Dendritic cell treated with granulocyte-macrophage colony-stimulating factor and Interleukin-4, amounts not matched to agents 40 ng/mL and 50 ng/mL, for 4 days (primary cell): ENCODE results near the gene NAALADL1.

Experiments
- H3K27ac Mint-ChIP-seq: one replicate; pipeline ENCODE4 v1.8.0; 2022; ENCODE audit warnings: mild to moderate bottlenecking, mixed read lengths
- H3K27me3 Mint-ChIP-seq: one replicate; pipeline ENCODE4 v1.8.0; 2022; ENCODE audit warnings: mild to moderate bottlenecking, mixed read lengths
- H3K36me3 Mint-ChIP-seq: one replicate; pipeline ENCODE4 v1.8.0; 2022; ENCODE audit warnings: low read depth, mixed read lengths
- H3K4me1 Mint-ChIP-seq: one replicate; pipeline ENCODE4 v1.8.0; 2022; ENCODE audit warnings: low read depth, mixed read lengths
- H3K4me3 Mint-ChIP-seq: one replicate; pipeline ENCODE4 v1.8.0; 2022; ENCODE audit warnings: mild to moderate bottlenecking, moderate library complexity, mixed read lengths
- H3K9me3 Mint-ChIP-seq: one replicate; pipeline ENCODE4 v1.8.0; 2022; ENCODE audit warnings: mixed read lengths
- intact Hi-C: fragments of 100-400 bp; cut with micrococcal nuclease; formaldehyde crosslinking; loops from one replicate; pipeline ENCODE4 v1.15.0; 2022

NAALADL1 gene

GRCh38 chr11:65051398-65051858 is 6.9 kb downstream of the NAALADL1 start:
- intact Hi-C loops: no loop called here
- Mint-ChIP-seq H3K4me1 (peaks cover 36% of the 10 kb centered on the region), H3K9me3 (no peaks in the 10 kb centered on the region), H3K4me3 (no peak overlapping the region), H3K27ac (no peak overlapping the region), H3K36me3 (no peaks in the 10 kb centered on the region), H3K27me3 (peaks cover 35% of the 10 kb centered on the region)

DNA sequence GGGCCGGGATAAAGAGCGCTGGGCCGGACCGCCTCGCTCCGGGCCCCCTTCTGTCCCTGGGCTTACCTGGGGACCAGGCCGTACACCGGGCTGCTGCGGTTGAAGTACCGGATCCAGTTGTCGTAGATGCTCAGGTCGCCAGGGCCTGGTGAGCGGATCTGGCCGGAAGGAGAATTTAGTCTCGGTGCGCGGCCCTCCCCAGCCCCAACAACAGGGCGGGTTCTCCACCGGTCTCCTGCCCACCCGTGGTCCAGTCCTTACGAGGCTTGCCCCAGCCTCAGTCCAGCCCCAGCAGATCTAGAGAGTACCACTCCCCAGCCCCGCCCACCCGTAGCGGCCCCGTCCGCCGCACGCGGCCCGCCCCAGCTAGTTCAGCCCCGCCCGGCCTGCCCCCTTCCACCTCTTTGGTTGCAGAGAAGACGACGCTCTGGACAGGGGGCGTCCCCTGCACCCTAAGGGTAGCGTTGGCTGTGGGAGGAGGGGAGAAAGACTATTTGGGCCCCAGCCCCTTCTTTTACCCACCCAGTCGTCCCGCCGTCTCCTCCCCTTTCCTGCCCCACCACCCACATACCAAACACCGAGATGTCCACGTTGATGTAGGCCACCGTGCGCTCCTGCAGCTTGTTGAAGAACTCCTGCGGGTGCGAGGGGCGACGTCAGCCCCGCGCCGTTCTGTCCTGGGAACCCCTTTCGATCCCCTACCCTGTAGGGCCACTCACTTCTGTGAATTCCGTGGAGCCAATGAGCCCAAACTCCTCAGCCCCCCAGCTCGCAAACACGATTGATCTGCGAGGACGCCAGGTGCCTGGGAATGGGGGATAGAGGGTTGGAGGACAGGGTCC is 10.6 kb downstream of the NAALADL1 start:
- Mint-ChIP-seq H3K27me3 (peaks cover 20% of the 10 kb centered on the region), H3K4me1 (peaks cover 55% of the 10 kb centered on the region), H3K9me3 (no peaks in the 10 kb centered on the region), H3K36me3 (peaks cover 23% of the 10 kb centered on the region), H3K4me3 (peak overlapping the region; percentile 68), H3K27ac (peak overlapping the region; percentile 76)
- intact Hi-C loops: no loop called here

DNA sequence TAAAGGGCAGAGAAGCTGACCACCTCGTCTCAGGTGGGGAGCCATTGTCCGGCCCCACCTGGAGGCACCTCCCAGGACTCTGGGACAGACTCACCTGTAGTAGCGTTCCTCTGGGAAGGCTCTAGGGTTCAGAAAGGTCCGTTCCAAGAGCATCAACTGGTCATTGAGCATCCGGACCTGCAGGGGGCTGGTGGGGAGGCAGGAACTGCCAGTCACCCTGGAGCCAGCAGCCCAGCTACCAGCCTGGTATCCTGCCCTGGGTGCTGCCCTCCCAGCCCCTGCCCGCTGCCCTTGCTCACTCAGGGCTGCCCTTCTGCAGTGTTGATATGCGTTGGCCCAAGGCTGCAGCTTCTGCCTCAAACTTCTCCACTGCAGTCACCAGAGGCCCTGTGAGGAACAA is 12.6 kb downstream of the NAALADL1 start:
- Mint-ChIP-seq H3K27me3 (peaks cover 13% of the 10 kb centered on the region), H3K36me3 (peaks cover 27% of the 10 kb centered on the region), H3K9me3 (no peaks in the 10 kb centered on the region), H3K4me3 (no peak overlapping the region), H3K27ac (no peak overlapping the region), H3K4me1 (peaks cover 67% of the 10 kb centered on the region)
- intact Hi-C loops: no loop called here

DNA sequence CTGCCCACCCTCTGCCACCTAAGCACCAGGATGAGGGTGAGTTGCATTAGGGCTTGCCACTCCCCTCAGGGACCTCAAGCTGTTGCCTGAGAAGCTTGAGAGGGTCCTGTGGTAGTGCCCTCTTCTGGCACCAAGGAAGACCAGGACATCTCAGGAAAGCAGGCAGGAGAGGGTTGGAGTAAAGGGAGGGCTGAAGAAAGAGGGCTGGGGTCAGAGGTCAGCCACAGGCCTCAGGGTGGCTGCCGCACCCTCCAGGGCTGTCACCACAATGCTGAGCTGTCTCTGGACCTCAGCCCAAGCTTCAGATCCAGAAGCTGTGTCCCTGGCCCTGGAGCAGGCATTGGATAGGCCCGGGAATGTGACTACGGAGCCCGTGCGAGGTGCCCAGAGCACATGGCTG is 13.3 kb downstream of the NAALADL1 start:
- Mint-ChIP-seq H3K27ac (no peak overlapping the region), H3K9me3 (no peaks in the 10 kb centered on the region), H3K4me3 (no peak overlapping the region), H3K36me3 (peaks cover 30% of the 10 kb centered on the region), H3K4me1 (peaks cover 68% of the 10 kb centered on the region), H3K27me3 (peaks cover 13% of the 10 kb centered on the region)
- intact Hi-C loops: no loop called here

- Mint-ChIP-seq H3K36me3 (peaks cover 37% of the 10 kb centered on the region), H3K9me3 (no peaks in the 10 kb centered on the region), H3K4me3 (peak overlapping the region; percentile 11), H3K27me3 (peaks cover 14% of the 10 kb centered on the region), H3K27ac (peak overlapping the region; percentile 74), H3K4me1 (peaks cover 74% of the 10 kb centered on the region)
- intact Hi-C loops: loop anchor here (5.0 kb wide), 1 partner anchor 38 kb away; the partner anchor contains the start of genes CDCA5 and ZFPL1
These were observed 14.4 kb downstream of the NAALADL1 start for GRCh38 chr11:65043881-65044501.

DNA sequence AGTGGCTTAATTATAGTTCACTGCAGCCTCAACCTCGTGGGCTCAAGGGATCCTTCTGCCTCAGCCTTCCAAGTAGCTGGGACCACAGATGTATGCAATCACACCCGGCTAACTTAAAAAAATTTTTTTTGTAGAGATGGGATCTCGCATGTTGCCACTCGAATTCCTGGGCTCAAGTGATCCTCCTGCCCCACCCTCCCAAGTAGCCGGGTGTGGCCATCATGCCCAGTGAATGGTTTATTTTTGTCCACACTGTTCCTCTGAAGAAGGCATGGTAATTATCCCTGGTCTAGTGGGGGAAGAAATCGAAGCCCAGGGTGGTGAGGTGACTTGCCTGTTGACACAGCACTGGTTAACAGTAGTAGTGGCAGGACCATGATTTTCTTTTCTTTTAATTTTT is 15.5 kb downstream of the NAALADL1 start:
- Mint-ChIP-seq H3K36me3 (peaks cover 47% of the 10 kb centered on the region), H3K9me3 (no peaks in the 10 kb centered on the region), H3K27ac (peak overlapping the region; percentile 74), H3K27me3 (peaks cover 9% of the 10 kb centered on the region), H3K4me1 (peaks cover 77% of the 10 kb centered on the region), H3K4me3 (peak overlapping the region; percentile 80)
- intact Hi-C loops: loop anchor here (5.0 kb wide), 1 partner anchor 39 kb away; the partner anchor contains the start of genes CDCA5 and ZFPL1

- peaks cover 63% of the 10 kb centered on the region for H3K36me3 Mint-ChIP-seq
- peaks cover 1% of the 10 kb centered on the region for H3K27me3 Mint-ChIP-seq
- peak within 1 kb of the TSS; percentile 80 for H3K4me3 Mint-ChIP-seq
- H3K27ac Mint-ChIP-seq: peak within 1 kb of the TSS; percentile 94
- peaks cover 59% of the 10 kb centered on the region for H3K4me1 Mint-ChIP-seq
- intact Hi-C loops: loop anchor here (1.0 to 5.0 kb wide), 2 partner anchors 14 to 41 kb away; partner anchors contain the start of genes CDCA5, SNX15 and ZFPL1
- no peaks in the 10 kb centered on the region for H3K9me3 Mint-ChIP-seq
These were observed 17.3 kb downstream of the NAALADL1 start, which contains the start of gene SAC3D1 for GRCh38 chr11:65040847-65041622. Gene SAC3D1, plus strand, starts transcription at chr11:65041210. Its CDS starts 83 bp downstream, at chr11:65041293.

- peaks cover 1% of the 10 kb centered on the region for H3K27me3 Mint-ChIP-seq
- no peaks in the 10 kb centered on the region for H3K9me3 Mint-ChIP-seq
- peaks cover 53% of the 10 kb centered on the region for H3K4me1 Mint-ChIP-seq
- H3K27ac Mint-ChIP-seq: peak overlapping the region; percentile 94
- H3K4me3 Mint-ChIP-seq: peak overlapping the region; percentile 80
- peaks cover 63% of the 10 kb centered on the region for H3K36me3 Mint-ChIP-seq
- intact Hi-C loops: loop anchor here (1.0 to 5.0 kb wide), 2 partner anchors 13 to 42 kb away; partner anchors contain the start of genes CDCA5, SNX15 and ZFPL1
These were observed 17.9 kb downstream of the NAALADL1 start for GRCh38 chr11:65040520-65040846.

- Mint-ChIP-seq H3K27me3 (peaks cover 1% of the 10 kb centered on the region), H3K4me3 (no peak overlapping the region), H3K4me1 (peaks cover 18% of the 10 kb centered on the region), H3K36me3 (peaks cover 80% of the 10 kb centered on the region), H3K9me3 (no peaks in the 10 kb centered on the region), H3K27ac (no peak overlapping the region)
- intact Hi-C loops: no loop called here
These were observed 21.4 kb downstream of the NAALADL1 start for GRCh38 chr11:65036931-65037330.

- H3K36me3 Mint-ChIP-seq: peaks cover 86% of the 10 kb centered on the region
- no peak overlapping the region for H3K4me3 Mint-ChIP-seq
- intact Hi-C loops: no loop called here
- peaks cover 20% of the 10 kb centered on the region for H3K4me1 Mint-ChIP-seq
- H3K27me3 Mint-ChIP-seq: peaks cover 1% of the 10 kb centered on the region
- H3K27ac Mint-ChIP-seq: no peak overlapping the region
- H3K9me3 Mint-ChIP-seq: no peaks in the 10 kb centered on the region
These were observed 22.8 kb downstream of the NAALADL1 start for GRCh38 chr11:65035579-65035978.

- Mint-ChIP-seq H3K4me1 (peaks cover 13% of the 10 kb centered on the region), H3K27me3 (no peaks in the 10 kb centered on the region)
These were observed 23.9 kb downstream of the NAALADL1 start for GRCh38 chr11:65034423-65034822.

DNA sequence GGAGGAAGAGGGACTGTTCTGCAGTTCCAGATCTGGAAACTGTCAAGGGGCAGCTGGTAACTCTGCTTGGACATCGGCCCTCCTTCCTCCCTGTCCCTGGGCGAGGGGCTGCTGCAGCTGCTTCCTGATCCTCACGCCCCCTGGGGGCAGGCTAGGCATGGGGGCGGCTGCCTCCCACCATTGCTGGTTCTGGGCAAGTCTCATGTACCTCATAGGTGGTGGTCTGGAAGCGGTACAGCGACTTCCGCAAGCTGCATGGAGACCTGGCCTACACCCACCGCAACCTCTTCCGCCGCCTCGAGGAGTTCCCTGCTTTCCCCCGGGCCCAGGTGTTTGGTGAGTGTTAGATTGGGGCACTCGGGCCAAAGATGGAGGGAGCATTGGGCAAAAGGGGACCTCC is 26.1 kb downstream of the NAALADL1 start:
- Mint-ChIP-seq H3K27me3 (no peaks in the 10 kb centered on the region), H3K36me3 (peaks cover 67% of the 10 kb centered on the region), H3K4me3 (no peak overlapping the region), H3K9me3 (no peaks in the 10 kb centered on the region), H3K4me1 (peaks cover 21% of the 10 kb centered on the region), H3K27ac (no peak overlapping the region)
- intact Hi-C loops: no loop called here

More at GRCh38 chr11:65034423-65034822, 23.9 kb downstream of the NAALADL1 start:
- intact Hi-C loops: no loop called here
- Mint-ChIP-seq H3K9me3 (no peaks in the 10 kb centered on the region), H3K27ac (no peak overlapping the region), H3K36me3 (peaks cover 78% of the 10 kb centered on the region), H3K4me3 (no peak overlapping the region)

DNA sequence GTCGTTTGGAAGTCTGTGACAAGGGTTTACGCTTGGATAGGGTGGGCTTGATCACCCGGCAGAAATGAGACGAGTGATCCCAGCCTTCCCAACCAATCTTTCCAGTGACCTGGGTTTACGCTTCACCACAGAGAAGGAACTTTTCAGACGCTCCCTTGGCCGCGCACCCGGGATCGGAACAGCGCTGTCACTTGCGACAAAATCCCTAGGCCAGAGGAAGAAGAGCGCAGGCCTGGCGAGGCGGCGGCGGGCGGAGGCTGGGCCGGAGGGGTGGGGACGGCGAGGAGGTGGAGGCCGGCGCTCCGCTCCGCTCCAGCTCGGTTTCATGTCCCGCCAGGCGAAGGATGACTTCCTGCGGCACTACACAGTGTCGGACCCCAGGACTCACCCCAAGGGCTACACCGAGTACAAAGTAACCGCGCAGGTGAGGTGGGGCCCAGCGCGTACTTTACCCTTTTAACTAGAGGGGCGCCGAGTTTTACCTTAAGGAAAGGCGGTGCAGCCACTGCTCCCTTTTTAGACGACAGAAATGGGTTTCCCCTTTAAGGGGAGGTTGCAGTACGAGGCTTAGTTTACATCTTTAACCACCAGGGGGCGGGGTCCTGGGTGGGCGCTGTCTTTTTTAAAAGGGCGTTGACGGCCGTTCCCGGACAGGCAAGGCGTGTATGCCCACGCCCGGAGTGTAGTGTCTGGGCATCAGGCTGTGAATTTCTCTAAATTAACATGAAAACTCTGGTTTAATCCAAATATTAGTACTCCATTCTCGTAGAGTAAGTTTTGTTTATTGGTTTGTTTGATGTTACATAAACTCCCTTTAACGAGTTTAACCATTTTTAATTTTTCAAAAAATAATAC is 30.9 kb downstream of the NAALADL1 start, which contains the start of gene SNX15:
TSS of gene SNX15 (plus strand) at position 227 of the 855 bp plus-strand sequence. CDS start at position 326, 99 bp downstream.
- Mint-ChIP-seq H3K9me3 (no peaks in the 10 kb centered on the region), H3K4me1 (peaks cover 25% of the 10 kb centered on the region), H3K36me3 (peaks cover 30% of the 10 kb centered on the region), H3K27ac (peak within 1 kb of the TSS; percentile 80), H3K27me3 (no peaks in the 10 kb centered on the region), H3K4me3 (peak within 1 kb of the TSS; percentile 75)
- intact Hi-C loops: loop anchor here (1.0 to 2.0 kb wide), 6 partner anchors 13 to 111 kb away; partner anchors contain the start of genes ARL2, ATG2A, CDCA5 and PPP2R5B
